ENCODE data around the gene SLC36A4.

Gene SLC36A4

DNA sequence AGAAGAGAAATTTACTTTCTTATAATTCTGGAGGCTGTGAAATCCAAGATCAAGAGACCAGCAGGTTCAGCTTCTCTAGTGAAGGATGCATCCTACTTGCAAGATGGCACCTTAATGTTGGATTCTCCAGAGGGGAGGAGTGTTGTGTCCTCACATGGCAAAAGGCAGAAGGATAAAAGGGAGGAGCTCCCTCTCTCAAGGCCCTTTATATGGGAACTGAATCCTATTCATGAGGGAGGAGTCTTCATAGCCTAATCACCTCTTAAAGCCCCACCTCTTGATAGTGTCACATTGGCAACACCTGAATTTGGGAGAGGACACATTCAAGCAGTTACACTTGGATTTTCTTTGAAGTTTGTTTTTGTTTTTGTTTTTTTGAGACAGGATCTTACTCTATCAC, 79.5 kb downstream of the SLC36A4 start:
- H3K27ac ChIP-seq (ENCODE audit: low read depth, low read length): no peak overlapping the region
- H3K9me3 ChIP-seq (ENCODE audit: insufficient read depth, low read length): no peaks in the 10 kb centered on the region
- no peaks in the 10 kb centered on the region for H3K9me2 ChIP-seq (replicated peaks; ENCODE audit: insufficient read depth, low read length)
- H3K4me2 ChIP-seq (ENCODE audit: low read depth, low read length, poor library complexity, severe bottlenecking): no peak overlapping the region
- no peak overlapping the region for H3K4me3 ChIP-seq (ENCODE audit: insufficient read depth, low read length, poor library complexity, severe bottlenecking)
- no peak overlapping the region for H3K9ac ChIP-seq (ENCODE audit: low read length)
- no peak for TF ChIP-seq EZH2phosphoT487 (conservative IDR thresholded peaks at IDR 0.05; ENCODE audit: low read length)
- TF ChIP-seq, protein P1, sequence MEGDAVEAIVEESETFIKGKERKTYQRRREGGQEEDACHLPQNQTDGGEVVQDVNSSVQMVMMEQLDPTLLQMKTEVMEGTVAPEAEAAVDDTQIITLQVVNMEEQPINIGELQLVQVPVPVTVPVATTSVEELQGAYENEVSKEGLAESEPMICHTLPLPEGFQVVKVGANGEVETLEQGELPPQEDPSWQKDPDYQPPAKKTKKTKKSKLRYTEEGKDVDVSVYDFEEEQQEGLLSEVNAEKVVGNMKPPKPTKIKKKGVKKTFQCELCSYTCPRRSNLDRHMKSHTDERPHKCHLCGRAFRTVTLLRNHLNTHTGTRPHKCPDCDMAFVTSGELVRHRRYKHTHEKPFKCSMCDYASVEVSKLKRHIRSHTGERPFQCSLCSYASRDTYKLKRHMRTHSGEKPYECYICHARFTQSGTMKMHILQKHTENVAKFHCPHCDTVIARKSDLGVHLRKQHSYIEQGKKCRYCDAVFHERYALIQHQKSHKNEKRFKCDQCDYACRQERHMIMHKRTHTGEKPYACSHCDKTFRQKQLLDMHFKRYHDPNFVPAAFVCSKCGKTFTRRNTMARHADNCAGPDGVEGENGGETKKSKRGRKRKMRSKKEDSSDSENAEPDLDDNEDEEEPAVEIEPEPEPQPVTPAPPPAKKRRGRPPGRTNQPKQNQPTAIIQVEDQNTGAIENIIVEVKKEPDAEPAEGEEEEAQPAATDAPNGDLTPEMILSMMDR (IDR thresholded peaks at IDR 0.05; ENCODE audit: insufficient read depth, low read length, poor library complexity, severe bottlenecking): no peak
- no peaks in the 10 kb centered on the region for H3K27me3 ChIP-seq (ENCODE audit: low read length)
- H4K20me1 ChIP-seq (ENCODE audit: low read depth, low read length): no peaks in the 10 kb centered on the region
- H2AFZ ChIP-seq (ENCODE audit: low read depth, low read length, severe bottlenecking): no peak overlapping the region
- H3K36me3 ChIP-seq (ENCODE audit: low read length): no peaks in the 10 kb centered on the region
- no peaks in the 10 kb centered on the region for H3F3A ChIP-seq (ENCODE audit: insufficient read depth)
- H3K79me2 ChIP-seq (ENCODE audit: insufficient read depth, low read length): no peaks in the 10 kb centered on the region

DNA sequence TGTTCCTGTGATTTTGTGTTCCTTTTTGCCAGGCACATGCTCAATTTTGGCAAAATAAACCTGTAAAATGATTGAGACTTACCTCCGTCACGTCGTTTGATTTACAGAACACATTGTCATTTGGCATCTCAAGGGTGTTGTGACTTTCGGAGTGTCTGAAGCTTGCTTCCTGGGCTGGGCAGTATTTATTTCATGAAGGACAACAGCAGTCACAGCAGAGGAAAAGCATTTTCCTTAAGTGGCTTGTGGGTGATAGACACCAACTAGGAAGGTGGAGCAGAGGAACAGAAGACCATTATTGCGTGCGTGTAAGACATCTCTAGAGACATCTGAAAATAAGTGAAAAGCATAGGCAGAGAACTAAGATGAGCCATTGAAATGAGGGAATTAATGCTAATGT, 80.2 kb downstream of the SLC36A4 start:
- no peak overlapping the region for H3K4me3 ChIP-seq (ENCODE audit: insufficient read depth, low read length, poor library complexity, severe bottlenecking)

DNA sequence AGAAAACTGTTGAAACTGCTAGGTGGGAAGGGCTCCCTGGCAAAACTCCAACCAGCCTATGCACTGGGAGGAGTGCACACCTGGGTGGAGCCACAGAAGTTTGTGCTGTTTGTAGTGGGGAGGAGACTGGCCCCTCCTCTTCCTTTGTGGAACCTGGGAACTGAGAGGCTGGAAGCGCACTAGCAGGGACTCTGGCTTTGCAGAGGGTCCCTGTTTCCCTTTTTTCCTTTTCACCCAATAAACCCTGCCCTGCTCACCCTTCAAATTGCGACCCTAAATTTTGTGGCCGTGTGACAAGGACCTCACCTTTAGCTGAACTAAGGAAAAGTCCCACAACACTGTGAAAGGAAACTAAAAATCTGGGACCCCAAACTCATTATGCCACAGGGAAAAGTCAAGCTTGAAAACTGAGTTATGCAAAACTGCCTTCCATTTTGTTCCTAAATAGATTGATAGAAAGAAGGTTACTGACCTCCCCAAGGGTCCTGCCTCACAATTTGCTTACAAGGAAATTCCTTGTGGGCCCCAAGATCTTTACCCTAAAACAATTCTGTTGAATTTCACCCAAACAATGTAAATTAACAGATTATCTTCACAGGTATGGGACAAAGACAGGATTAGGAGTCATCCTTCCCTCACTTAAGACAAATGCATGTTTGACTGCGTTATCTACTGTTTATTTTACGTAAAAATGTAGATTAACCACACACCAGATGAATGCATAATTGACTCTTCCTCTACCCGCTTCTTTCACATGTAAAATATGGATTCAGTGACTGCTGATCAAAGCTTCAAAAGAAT, 81.0 kb downstream of the SLC36A4 start:
- Histone ChIP-seq H3K36me3 (ENCODE audit: low read length) (no peaks in the 10 kb centered on the region), H3K4me3 (ENCODE audit: insufficient read depth, low read length, poor library complexity, severe bottlenecking) (no peak overlapping the region), H4K20me1 (ENCODE audit: low read depth, low read length) (no peaks in the 10 kb centered on the region), H2AFZ (ENCODE audit: low read depth, low read length, severe bottlenecking) (no peak overlapping the region), H3K9me3 (ENCODE audit: insufficient read depth, low read length) (no peaks in the 10 kb centered on the region), H3K4me2 (ENCODE audit: low read depth, low read length, poor library complexity, severe bottlenecking) (no peak overlapping the region), H3F3A (ENCODE audit: insufficient read depth) (no peaks in the 10 kb centered on the region), H3K27ac (ENCODE audit: low read depth, low read length) (no peak overlapping the region), H3K9me2 (replicated peaks; ENCODE audit: insufficient read depth, low read length) (no peaks in the 10 kb centered on the region), H3K79me2 (ENCODE audit: insufficient read depth, low read length) (no peaks in the 10 kb centered on the region), H3K9ac (ENCODE audit: low read length) (no peak overlapping the region), H3K27me3 (ENCODE audit: low read length) (no peaks in the 10 kb centered on the region)
- no peak for TF ChIP-seq EZH2phosphoT487 (conservative IDR thresholded peaks at IDR 0.05; ENCODE audit: low read length)
- TF ChIP-seq, protein P1 (IDR thresholded peaks at IDR 0.05; ENCODE audit: insufficient read depth, low read length, poor library complexity, severe bottlenecking): no peak

More for the DNA sequence above, 80.2 kb downstream of the SLC36A4 start:
- Histone ChIP-seq H3K9ac (ENCODE audit: low read length) (no peak overlapping the region), H3K27ac (ENCODE audit: low read depth, low read length) (no peak overlapping the region), H3K36me3 (ENCODE audit: low read length) (no peaks in the 10 kb centered on the region), H3K79me2 (ENCODE audit: insufficient read depth, low read length) (no peaks in the 10 kb centered on the region), H3F3A (ENCODE audit: insufficient read depth) (no peaks in the 10 kb centered on the region), H3K27me3 (ENCODE audit: low read length) (no peaks in the 10 kb centered on the region), H3K4me2 (ENCODE audit: low read depth, low read length, poor library complexity, severe bottlenecking) (no peak overlapping the region), H4K20me1 (ENCODE audit: low read depth, low read length) (no peaks in the 10 kb centered on the region), H2AFZ (ENCODE audit: low read depth, low read length, severe bottlenecking) (no peak overlapping the region), H3K9me3 (ENCODE audit: insufficient read depth, low read length) (no peaks in the 10 kb centered on the region), H3K9me2 (replicated peaks; ENCODE audit: insufficient read depth, low read length) (no peaks in the 10 kb centered on the region)
- TF ChIP-seq EZH2phosphoT487 (conservative IDR thresholded peaks at IDR 0.05; ENCODE audit: low read length): no peak
- TF ChIP-seq, protein P1 (IDR thresholded peaks at IDR 0.05; ENCODE audit: insufficient read depth, low read length, poor library complexity, severe bottlenecking): no peak

All from SU-DHL-6 (cell line).